IMR-90 (cell line): ENCODE results near the gene PEAK1. TPM values are rescaled to one million over a fixed set of nuclear protein-coding genes. Genes with fewer than 3 reads are reported as not detected.

Experiments used
- ATAC-seq: fragments of 200-7000 bp; cut with Tn5 transposase; 2 replicates; pipeline ENCODE4 v1.9.1; 2020; ENCODE audit warnings: low read depth, mild to moderate bottlenecking, moderate library complexity
- BruUV-seq: library from RNA; stranded (reverse); fragments of 400-500 nt; replicated peaks from 2 replicates; lab custom pipeline; 2021; lab: Mats Ljungman, UMichigan
- CTCF ChIA-PET: fragments of 300-600 bp; formaldehyde crosslinking; extraction: SDS; loops from one replicate; lab custom pipeline; 2021; ENCODE audit warnings: antibody characterized with exemption; lab: Yijun Ruan, JAX
- POLR2A ChIA-PET: fragments of 300-600 bp; sonication (Branson Sonifier 250); formaldehyde crosslinking; loops from one replicate; lab custom pipeline; 2022; ENCODE audit warnings: antibody characterized with exemption; ENCODE audit not compliant: unreplicated experiment; lab: Charles Lee
- DNase-seq: peaks from one replicate; pipeline ENCODE4 v3.0.0; 2013
- H2AFZ ChIP-seq: replicated peaks from 2 replicates; pipeline ENCODE3; 2013; ENCODE audit warnings: low read length, mild to moderate bottlenecking; ENCODE audit not compliant: poor library complexity
- H2AK5ac ChIP-seq: 2 replicates; pipeline ENCODE4 v1.6.1; 2013; ENCODE audit warnings: low read depth, low read length, inconsistent platforms
- H2AK9ac ChIP-seq: replicated peaks from 2 replicates; pipeline ENCODE3; 2013; ENCODE audit warnings: mild to moderate bottlenecking, low read depth, low read length, moderate library complexity; ENCODE audit not compliant: poor library complexity
- H2BK120ac ChIP-seq: 2 replicates; pipeline ENCODE4 v1.6.1; 2013; ENCODE audit warnings: low read depth, low read length, inconsistent platforms
- H2BK15ac ChIP-seq: 3 replicates; pipeline ENCODE4 v1.6.1; 2013; ENCODE audit warnings: low read depth, low read length, inconsistent platforms
- H2BK20ac ChIP-seq: 2 replicates; pipeline ENCODE4 v1.6.1; 2013; ENCODE audit warnings: low read depth, mild to moderate bottlenecking, inconsistent platforms, low read length, moderate library complexity
- H2BK5ac ChIP-seq: 2 replicates; pipeline ENCODE4 v1.6.1; 2013; ENCODE audit warnings: mild to moderate bottlenecking, low read depth, low read length, inconsistent platforms; ENCODE audit not compliant: poor library complexity, severe bottlenecking
- H3K14ac ChIP-seq: replicated peaks from 2 replicates; pipeline ENCODE4 v1.6.1; 2013; ENCODE audit warnings: low read depth, low read length, inconsistent platforms
- H3K18ac ChIP-seq: 2 replicates; pipeline ENCODE4 v1.6.1; 2013; ENCODE audit warnings: low read depth, low read length, control low read depth
- H3K23ac ChIP-seq: 2 replicates; pipeline ENCODE4 v1.6.1; 2013; ENCODE audit warnings: low read depth, low read length, inconsistent platforms
- H3K27ac ChIP-seq: 2 replicates; pipeline ENCODE4 v1.5.1; 2013; ENCODE audit warnings: mild to moderate bottlenecking, control low read depth, low read length; ENCODE audit not compliant: insufficient read depth
- H3K27me3 ChIP-seq: 2 replicates; pipeline ENCODE4 v1.6.1; 2013; ENCODE audit warnings: low read length; ENCODE audit not compliant: control insufficient read depth, insufficient read depth
- H3K36me3 ChIP-seq: 2 replicates; pipeline ENCODE4 v1.6.1; 2013; ENCODE audit warnings: low read length, mixed read lengths; ENCODE audit not compliant: control insufficient read depth, insufficient read depth
- H3K4ac ChIP-seq: 2 replicates; pipeline ENCODE4 v1.6.1; 2013; ENCODE audit warnings: low read depth, low read length, inconsistent platforms
- H3K4me1 ChIP-seq: 2 replicates; pipeline ENCODE4 v1.6.1; 2013; ENCODE audit warnings: low read length, mixed read lengths; ENCODE audit not compliant: control insufficient read depth, insufficient read depth
- H3K4me2 ChIP-seq: 2 replicates; pipeline ENCODE4 v1.6.1; 2013; ENCODE audit warnings: low read depth, mild to moderate bottlenecking, control low read depth, low read length, moderate library complexity
- H3K4me3 ChIP-seq: 2 replicates; pipeline ENCODE4 v1.5.1; 2013; ENCODE audit warnings: low read depth, mild to moderate bottlenecking, control low read depth, low read length, moderate library complexity; ENCODE audit not compliant: insufficient read depth
- H3K56ac ChIP-seq: 2 replicates; pipeline ENCODE4 v1.6.1; 2013; ENCODE audit warnings: low read length, inconsistent platforms; ENCODE audit not compliant: insufficient read depth; ENCODE audit errors: extremely low read depth
- H3K79me1 ChIP-seq, 2 experiments: 2 replicates each; pipeline ENCODE4 v1.6.1; 2013; ENCODE audit warnings: low read length in 2 of 2, inconsistent platforms in 1 of 2, low read depth in 1 of 2
- H3K9ac ChIP-seq: 2 replicates; pipeline ENCODE4 v1.6.1; 2013; ENCODE audit warnings: low read depth, low read length, control low read depth
- H3K9me1 ChIP-seq: 2 replicates; pipeline ENCODE4 v1.6.1; 2013; ENCODE audit warnings: low read length, inconsistent platforms; ENCODE audit not compliant: insufficient read depth
- H3K9me3 ChIP-seq: 2 replicates; pipeline ENCODE4 v1.6.1; 2013; ENCODE audit warnings: low read length; ENCODE audit not compliant: control insufficient read depth, insufficient read depth
- H4K20me1 ChIP-seq: 2 replicates; pipeline ENCODE4 v1.6.1; 2013; ENCODE audit warnings: low read length, inconsistent platforms; ENCODE audit not compliant: insufficient read depth
- H4K5ac ChIP-seq: 2 replicates; pipeline ENCODE4 v1.6.1; 2013; ENCODE audit warnings: mild to moderate bottlenecking, low read depth, low read length, control low read depth
- H4K8ac ChIP-seq, 2 experiments: 2 replicates each; pipeline ENCODE4 v1.6.1; 2013; ENCODE audit warnings: low read depth in 2 of 2, low read length in 2 of 2, control low read depth in 1 of 2, inconsistent platforms in 1 of 2
- H4K91ac ChIP-seq: 2 replicates; pipeline ENCODE4 v1.6.1; 2013; ENCODE audit warnings: low read depth, low read length, inconsistent platforms; ENCODE audit not compliant: insufficient read depth
- BHLHE40 ChIP-seq: fragments of 150-350 bp; IDR thresholded peaks from 2 replicates; pipeline ENCODE4 v1.6.1; 2016; ENCODE audit warnings: mild to moderate bottlenecking, low read depth, low read length
- CEBPB ChIP-seq: IDR thresholded peaks from 2 replicates; pipeline ENCODE4 v1.6.1; 2012; ENCODE audit warnings: low read depth, low read length, improper control_type of control experiment
- CHD1 ChIP-seq: IDR thresholded peaks from 2 replicates; pipeline ENCODE4 v1.6.1; 2012; ENCODE audit warnings: low read depth, low read length, improper control_type of control experiment
- CTCF ChIP-seq: conservative IDR thresholded peaks from 2 replicates; pipeline ENCODE4 v1.5.1; 2012; ENCODE audit warnings: mild to moderate bottlenecking, low read depth, low read length, improper control_type of control experiment
- MAFK ChIP-seq: IDR thresholded peaks from 2 replicates; pipeline ENCODE4 v1.6.1; 2012; ENCODE audit warnings: low read depth, low read length, improper control_type of control experiment
- MAZ ChIP-seq: IDR thresholded peaks from 2 replicates; pipeline ENCODE4 v1.6.1; 2012; ENCODE audit warnings: low read depth, mild to moderate bottlenecking, low read length, improper control_type of control experiment, moderate library complexity, borderline replicate concordance
- MXI1 ChIP-seq: IDR thresholded peaks from 2 replicates; pipeline ENCODE4 v1.6.1; 2012; ENCODE audit warnings: low read depth, mild to moderate bottlenecking, low read length, moderate library complexity, borderline replicate concordance
- NFE2L2 ChIP-seq: fragments of 150-350 bp; IDR thresholded peaks from 2 replicates; pipeline ENCODE4 v1.6.1; 2016; ENCODE audit warnings: low read depth, mild to moderate bottlenecking, low read length
- POLR2A ChIP-seq: IDR thresholded peaks from 2 replicates; pipeline ENCODE4 v1.6.1; 2012; ENCODE audit warnings: mild to moderate bottlenecking, low read depth, low read length
- RAD21 ChIP-seq: IDR thresholded peaks from 2 replicates; pipeline ENCODE4 v1.6.1; 2012; ENCODE audit warnings: low read length, improper control_type of control experiment
- RCOR1 ChIP-seq: IDR thresholded peaks from 2 replicates; pipeline ENCODE4 v1.6.1; 2012; ENCODE audit warnings: mild to moderate bottlenecking, low read length, improper control_type of control experiment; ENCODE audit not compliant: insufficient replicate concordance
- RFX5 ChIP-seq: IDR thresholded peaks from 2 replicates; pipeline ENCODE4 v1.8.0; 2012; ENCODE audit warnings: low read depth, mild to moderate bottlenecking, low read length, moderate library complexity
- SMC3 ChIP-seq: fragments of 150-350 bp; IDR thresholded peaks from 2 replicates; pipeline ENCODE4 v1.6.1; 2016; ENCODE audit warnings: low read depth, mild to moderate bottlenecking, antibody characterized with exemption, low read length, moderate library complexity
- USF2 ChIP-seq: fragments of 150-350 bp; IDR thresholded peaks from 2 replicates; pipeline ENCODE4 v1.6.1; 2017; ENCODE audit warnings: mild to moderate bottlenecking, antibody characterized with exemption, low read length, low read depth
- WGBS, 2 experiments: methylation state at CpG; one replicate each; pipeline versions ENCODE4 v1.1.5 to v1.1.7; 2013; ENCODE audit warnings: missing lambda C conversion rate in 2 of 2; ENCODE audit not compliant: insufficient read length in 1 of 2; ENCODE audit errors: extremely low coverage in 2 of 2; 5-methylcytosine and 5-hydroxymethylcytosine counted together
- dilution Hi-C: fragments of 300-500 bp; cut with HindIII; formaldehyde crosslinking; loops from one replicate; pipeline ENCODE4 v1.14.3; 2018; ENCODE audit warnings: low sequenced_read_pairs; ENCODE audit not compliant: unreplicated experiment
- in situ Hi-C: fragments of 300-500 bp; cut with MboI; formaldehyde crosslinking; loops from 3 replicates; pipeline ENCODE4 v1.14.3; 2019; ENCODE audit warnings: low sequenced_read_pairs, inconsistent platforms, mixed read lengths
- intact Hi-C: fragments of 100-400 bp; cut with micrococcal nuclease; formaldehyde crosslinking; loops from 2 replicates; pipeline ENCODE4 v1.10.0; 2022
- polyA plus RNA-seq, 3 experiments: library from polyadenylated mRNA; depleted of rRNA; stranded (reverse); fragments of >200 nt; gene quantifications; 2 replicates each; pipeline ENCODE4 v1.2.3, GENCODE V29; 2012; ENCODE audit warnings: low replicate concordance in 1 of 3
- total RNA-seq: library from RNA; depleted of rRNA; stranded (reverse); fragments of >200 nt; gene quantifications from 2 replicates; pipeline ENCODE4 v1.2.3, GENCODE V29; 2012

The PEAK1 gene
- total and polyA plus RNA-seq, 2 of the 4 experiments (the other 2 are of a cell fraction), result 21.5 to 43.9 TPM

- H3K9ac ChIP-seq, result peak within 1 kb of the TSS; percentile 95
- H3K9me1 ChIP-seq, result peaks cover 6% of the 10 kb centered on the region
- peak within 1 kb of the TSS; percentile 46 for H4K5ac ChIP-seq
- H2BK120ac ChIP-seq, result 0 out of 2 replicates have a peak within 1 kb of the TSS, but pooled peaks have one; percentile 13
- peak within 1 kb of the TSS; percentile 80 for H3K4me3 ChIP-seq
- H4K91ac ChIP-seq, result peak within 1 kb of the TSS; percentile 65; the same call in 1 of the 2 replicates
- ChIA-PET CTCF (interaction anchor here (1.0 kb wide), 1 partner anchor 12 kb away, joined by 3 read pairs; no protein-coding TSS in a partner anchor), POLR2A (no interaction called here)
- H3K56ac ChIP-seq, result peak within 1 kb of the TSS; percentile 77
- dilution Hi-C loops, result no loop called here
- H4K8ac ChIP-seq, result peak within 1 kb of the TSS; percentile 78 to 95
- H3K4me1 ChIP-seq, result peaks cover 7% of the 10 kb centered on the region
- H3K18ac ChIP-seq, result peak within 1 kb of the TSS; percentile 30
- no peaks in the 10 kb centered on the region for H3K9me3 ChIP-seq
- H3K79me1 ChIP-seq, result peaks cover 15 to 40% of the 10 kb centered on the region in 2 experiments
- peak within 1 kb of the TSS; percentile 65 for H2BK5ac ChIP-seq
- peak; percentile 98 for ATAC-seq
- H3K4ac ChIP-seq, result peak within 1 kb of the TSS; percentile 60; the same call in 1 of the 2 replicates
- H4K20me1 ChIP-seq, result peaks cover 32% of the 10 kb centered on the region
- no TSS peak for BruUV-seq
- H2AK9ac ChIP-seq, result peak within 1 kb of the TSS; percentile 81
- peak within 1 kb of the TSS; percentile 90 for H2AFZ ChIP-seq
- H3K27ac ChIP-seq, result peak within 1 kb of the TSS; percentile 84
- peak within 1 kb of the TSS; percentile 57; the same call in 1 of the 2 replicates for H2AK5ac ChIP-seq
- 0% methylated on average over 64 of the region's 97 CpGs; no CpG with 5 or more reads in 1 of the 2 experiments for WGBS, 2 experiments
- H3K36me3 ChIP-seq, result 0 out of 2 replicates have a peak, but pooled peaks cover 2% of the 10 kb centered on the region
- peak within 1 kb of the TSS; percentile 75 for H3K14ac ChIP-seq
- intact Hi-C loops, result no loop called here
- H3K23ac ChIP-seq, result peak within 1 kb of the TSS; percentile 95
- H2BK15ac ChIP-seq, result 0 out of 3 replicates have a peak within 1 kb of the TSS, but pooled peaks have one; percentile 29
- DNase-seq, result peak; percentile 88
- in situ Hi-C loops, result no loop called here
- peak within 1 kb of the TSS; percentile 98 for H3K4me2 ChIP-seq
- H3K27me3 ChIP-seq, result peaks cover 5% of the 10 kb centered on the region; the same call in 1 of the 2 replicates
- TF ChIP-seq RAD21 (no peak), RFX5 (peak; percentile 32; the same call in 1 of the 2 replicates), USF2 (peak; percentile 70), SMC3 (no peak), MAFK (no peak), CTCF (no peak), POLR2A (peak; percentile 67; the same call in 1 of the 2 replicates), RCOR1 (no peak), CHD1 (no peak), CEBPB (no peak), BHLHE40 (no peak), NFE2L2 (no peak), MAZ (peak; percentile 55; the same call in 1 of the 2 replicates), MXI1 (peak; percentile 58; the same call in 1 of the 2 replicates)
- peak within 1 kb of the TSS; percentile 69 for H2BK20ac ChIP-seq
These were observed 349.2 kb downstream of the PEAK1 start, which contains the start of gene TSPAN3 for GRCh38 chr15:77070495-77071304. TSS of gene TSPAN3 (minus strand) at chr15:77071109. CDS start at chr15:77070954, 155 bp downstream.
